MM.1S (cell line): ENCODE measurements around the gene DCHS2.
"Not testable (repeated sequence)": the region's sequence is repeated elsewhere in the genome, so short reads cannot be mapped to it uniquely, and the experiment has no call there.

Experiments
- DNase-seq: peaks from one replicate; pipeline ENCODE4 v3.0.0-alpha.2; 2015
- H2AFZ ChIP-seq: fragments of 300-600 bp; sonication (generic); 2 replicates; pipeline ENCODE4 v1.6.0; 2016; ENCODE audit warnings: antibody characterized with exemption, low read length
- H3F3A ChIP-seq: fragments of 300-600 bp; sonication (generic); 2 replicates; pipeline ENCODE4 v1.6.1; 2016; ENCODE audit warnings: mild to moderate bottlenecking, antibody characterized with exemption, low read length, moderate library complexity, mixed read lengths; ENCODE audit not compliant: insufficient read depth
- H3K27ac ChIP-seq: fragments of 300-600 bp; sonication (generic); 2 replicates; pipeline ENCODE4 v1.5.1; 2016; ENCODE audit warnings: mild to moderate bottlenecking, low read length
- H3K27me3 ChIP-seq: fragments of 300-600 bp; sonication (generic); replicated peaks from 2 replicates; pipeline ENCODE4 v1.6.0; 2016; ENCODE audit warnings: low read length; ENCODE audit not compliant: insufficient read depth
- H3K36me3 ChIP-seq: fragments of 300-600 bp; sonication (generic); replicated peaks from 2 replicates; pipeline ENCODE4 v1.6.1; 2016; ENCODE audit warnings: mild to moderate bottlenecking, low read length, mixed read lengths; ENCODE audit not compliant: insufficient read depth
- H3K4me1 ChIP-seq: fragments of 300-600 bp; sonication (generic); 2 replicates; pipeline ENCODE4 v1.6.1; 2016; ENCODE audit warnings: low read length, mixed read lengths
- H3K4me2 ChIP-seq: fragments of 300-600 bp; sonication (generic); 2 replicates; pipeline ENCODE4 v1.6.0; 2016; ENCODE audit warnings: low read depth, low read length
- H3K4me3 ChIP-seq: fragments of 300-600 bp; sonication (generic); 2 replicates; pipeline ENCODE4 v1.5.1; 2016; ENCODE audit warnings: low read length, mixed read lengths
- H3K79me2 ChIP-seq: fragments of 300-600 bp; sonication (generic); 2 replicates; pipeline ENCODE4 v1.6.1; 2016; ENCODE audit warnings: mixed run types, low read length, mixed read lengths
- H3K9ac ChIP-seq: fragments of 300-600 bp; sonication (generic); 2 replicates; pipeline ENCODE4 v1.6.1; 2016; ENCODE audit warnings: low read length, mixed read lengths
- H3K9me2 ChIP-seq: fragments of 300-600 bp; sonication (generic); replicated peaks from 2 replicates; pipeline ENCODE4 v1.6.1; 2016; ENCODE audit warnings: mild to moderate bottlenecking, low read length, mixed read lengths; ENCODE audit not compliant: insufficient read depth
- H3K9me3 ChIP-seq: fragments of 300-600 bp; sonication (generic); replicated peaks from 2 replicates; pipeline ENCODE4 v1.6.1; 2016; ENCODE audit warnings: mild to moderate bottlenecking, low read length, mixed read lengths; ENCODE audit not compliant: insufficient read depth
- H4K20me1 ChIP-seq: fragments of 300-600 bp; sonication (generic); 2 replicates; pipeline ENCODE4 v1.6.1; 2016; ENCODE audit warnings: mild to moderate bottlenecking, low read length, moderate library complexity, mixed read lengths; ENCODE audit not compliant: insufficient read depth
- EZH2 ChIP-seq: fragments of 300-600 bp; sonication (generic); optimal IDR thresholded peaks from 2 replicates; pipeline ENCODE3; 2017; ENCODE audit warnings: low read depth, mild to moderate bottlenecking, antibody characterized with exemption, low read length, mixed read lengths
- EZH2phosphoT487 ChIP-seq: fragments of 300-600 bp; sonication (generic); IDR thresholded peaks from 2 replicates; pipeline ENCODE4 v1.6.1; 2018; ENCODE audit warnings: antibody characterized with exemption, low read length
- TF ChIP-seq, protein P1 (sequence below): fragments of 300-600 bp; sonication (generic); IDR thresholded peaks from 2 replicates; pipeline ENCODE4 v1.5.1; 2016; ENCODE audit warnings: antibody characterized with exemption, low read length, mixed read lengths

DCHS2 gene

DNA sequence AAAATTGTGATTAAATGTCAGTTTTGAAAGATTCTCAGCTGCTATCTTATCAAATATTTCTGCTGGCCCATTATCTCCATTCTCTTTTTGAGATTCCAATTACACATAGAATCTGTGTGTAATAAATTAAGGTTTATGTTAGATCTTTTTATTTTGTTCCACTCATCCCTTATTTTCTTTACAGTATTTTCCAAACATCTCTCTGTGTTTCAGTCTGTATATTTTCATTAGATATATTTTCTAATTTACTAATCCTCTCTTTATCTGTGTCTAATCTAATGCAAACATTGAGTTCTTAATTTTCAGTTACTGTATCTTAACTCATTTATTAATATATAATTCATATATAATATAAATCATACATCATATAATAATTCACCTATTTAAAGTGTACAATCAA, 268.7 kb downstream of the DCHS2 start:
- no peak overlapping the region for H2AFZ ChIP-seq
- no peak overlapping the region for H3K4me2 ChIP-seq
- DNase-seq = no peak
- no peaks in the 10 kb centered on the region for H3K9me3 ChIP-seq
- H3K9me2 ChIP-seq = no peaks in the 10 kb centered on the region
- H3K79me2 ChIP-seq = no peaks in the 10 kb centered on the region
- H3K4me1 ChIP-seq = no peaks in the 10 kb centered on the region
- H4K20me1 ChIP-seq = no peaks in the 10 kb centered on the region
- H3K27me3 ChIP-seq = no peaks in the 10 kb centered on the region; the same call in 1 of the 2 replicates
- no peak overlapping the region for H3K27ac ChIP-seq
- TF ChIP-seq, protein P1, sequence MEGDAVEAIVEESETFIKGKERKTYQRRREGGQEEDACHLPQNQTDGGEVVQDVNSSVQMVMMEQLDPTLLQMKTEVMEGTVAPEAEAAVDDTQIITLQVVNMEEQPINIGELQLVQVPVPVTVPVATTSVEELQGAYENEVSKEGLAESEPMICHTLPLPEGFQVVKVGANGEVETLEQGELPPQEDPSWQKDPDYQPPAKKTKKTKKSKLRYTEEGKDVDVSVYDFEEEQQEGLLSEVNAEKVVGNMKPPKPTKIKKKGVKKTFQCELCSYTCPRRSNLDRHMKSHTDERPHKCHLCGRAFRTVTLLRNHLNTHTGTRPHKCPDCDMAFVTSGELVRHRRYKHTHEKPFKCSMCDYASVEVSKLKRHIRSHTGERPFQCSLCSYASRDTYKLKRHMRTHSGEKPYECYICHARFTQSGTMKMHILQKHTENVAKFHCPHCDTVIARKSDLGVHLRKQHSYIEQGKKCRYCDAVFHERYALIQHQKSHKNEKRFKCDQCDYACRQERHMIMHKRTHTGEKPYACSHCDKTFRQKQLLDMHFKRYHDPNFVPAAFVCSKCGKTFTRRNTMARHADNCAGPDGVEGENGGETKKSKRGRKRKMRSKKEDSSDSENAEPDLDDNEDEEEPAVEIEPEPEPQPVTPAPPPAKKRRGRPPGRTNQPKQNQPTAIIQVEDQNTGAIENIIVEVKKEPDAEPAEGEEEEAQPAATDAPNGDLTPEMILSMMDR = no peak
- no peak for TF ChIP-seq EZH2
- TF ChIP-seq EZH2phosphoT487 = no peak
- no peak overlapping the region for H3K4me3 ChIP-seq
- H3K9ac ChIP-seq = no peak overlapping the region
- no peaks in the 10 kb centered on the region for H3K36me3 ChIP-seq
- no peaks in the 10 kb centered on the region for H3F3A ChIP-seq

DNA sequence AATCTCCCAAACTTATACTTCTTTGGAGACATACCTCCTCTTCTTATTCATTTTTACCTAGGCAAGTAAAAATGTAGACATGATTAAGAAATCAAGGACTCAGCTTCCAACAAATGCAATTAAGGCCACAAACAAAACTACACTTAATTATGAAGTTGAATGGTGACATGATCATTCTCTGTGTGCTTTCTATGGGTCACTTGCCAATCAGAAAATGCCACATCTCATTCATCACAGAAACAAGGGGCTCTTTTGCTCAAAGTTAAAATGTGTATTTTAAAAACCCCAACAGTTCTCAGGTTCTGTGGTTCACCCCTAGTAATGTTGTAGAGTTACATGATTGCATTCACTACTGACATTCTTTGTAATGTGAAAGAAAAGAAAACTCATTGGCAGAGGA, 273.5 kb downstream of the DCHS2 start:
- no peak overlapping the region for H3K4me3 ChIP-seq
- no peaks in the 10 kb centered on the region for H3K79me2 ChIP-seq
- no peaks in the 10 kb centered on the region for H3K36me3 ChIP-seq
- H3K4me2 ChIP-seq = no peak overlapping the region
- H3K9me2 ChIP-seq = no peaks in the 10 kb centered on the region
- H3K27ac ChIP-seq = no peak overlapping the region
- H3K9me3 ChIP-seq = no peaks in the 10 kb centered on the region
- no peaks in the 10 kb centered on the region for H3K27me3 ChIP-seq
- no peaks in the 10 kb centered on the region for H3K4me1 ChIP-seq
- TF ChIP-seq EZH2phosphoT487 (no peak), EZH2 (no peak)
- TF ChIP-seq, protein P1 = no peak
- DNase-seq = no peak
- no peaks in the 10 kb centered on the region for H4K20me1 ChIP-seq
- no peaks in the 10 kb centered on the region for H3F3A ChIP-seq
- no peak overlapping the region for H3K9ac ChIP-seq
- no peak overlapping the region for H2AFZ ChIP-seq

DNA sequence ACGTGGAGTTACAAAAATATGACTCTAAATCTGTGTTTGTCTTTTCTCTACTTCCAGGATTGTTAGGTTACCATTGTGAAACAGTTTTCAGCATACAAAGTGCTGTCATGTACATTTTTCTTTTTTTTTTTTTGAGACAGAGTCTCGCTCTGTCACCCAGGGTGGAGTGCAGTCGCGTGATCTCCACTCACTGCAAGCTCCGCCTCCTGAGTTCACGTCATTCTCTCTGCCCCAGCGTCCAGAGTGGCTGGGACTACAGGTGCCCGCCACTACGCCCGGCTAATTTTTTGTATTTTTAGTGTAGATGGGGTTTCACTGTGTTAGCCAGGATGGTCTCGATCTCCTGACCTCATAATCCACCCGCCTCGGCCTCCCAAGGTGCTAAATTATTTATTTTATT, 274.2 kb downstream of the DCHS2 start:
- not testable (repeated sequence) for H3K27me3 ChIP-seq, H3F3A ChIP-seq, H3K79me2 ChIP-seq, H3K9me2 ChIP-seq, H3K4me2 ChIP-seq, H3K4me3 ChIP-seq, H3K27ac ChIP-seq, H3K36me3 ChIP-seq, DNase-seq, H2AFZ ChIP-seq, H3K9ac ChIP-seq, H3K4me1 ChIP-seq, H3K9me3 ChIP-seq, H4K20me1 ChIP-seq

DNA sequence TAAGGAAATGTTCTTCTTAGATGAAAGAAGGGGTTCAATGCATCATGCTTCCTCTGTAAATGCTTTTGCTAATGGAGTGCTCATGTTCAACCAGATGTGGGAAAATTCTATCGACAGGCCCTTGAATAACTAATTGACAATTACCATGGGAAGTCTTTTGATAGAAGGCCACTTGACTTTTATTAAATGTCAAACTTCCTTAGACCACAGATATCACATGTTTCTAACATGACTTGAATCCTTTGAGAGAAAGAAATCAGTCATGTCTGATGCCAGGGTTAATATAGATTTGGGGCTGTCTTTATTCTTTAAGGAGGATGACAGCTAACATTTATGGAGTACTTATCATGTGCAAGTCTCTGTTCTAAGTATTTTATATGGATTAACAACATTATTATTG, 280.1 kb downstream of the DCHS2 start:
- no peaks in the 10 kb centered on the region for H3K4me1 ChIP-seq
- no peak overlapping the region for H3K9ac ChIP-seq
- H3K9me3 ChIP-seq = no peaks in the 10 kb centered on the region
- H3K27ac ChIP-seq = no peak overlapping the region
- no peaks in the 10 kb centered on the region for H3K9me2 ChIP-seq
- DNase-seq = no peak
- H3K36me3 ChIP-seq = no peaks in the 10 kb centered on the region
- no peak overlapping the region for H3K4me2 ChIP-seq
- H3K4me3 ChIP-seq = no peak overlapping the region
- H3F3A ChIP-seq = no peaks in the 10 kb centered on the region
- TF ChIP-seq EZH2 = no peak
- no peak for TF ChIP-seq EZH2phosphoT487
- TF ChIP-seq, protein P1 = no peak
- H3K27me3 ChIP-seq = 0 out of 2 replicates have a peak, but pooled peaks cover 6% of the 10 kb centered on the region
- H2AFZ ChIP-seq = no peak overlapping the region
- no peaks in the 10 kb centered on the region for H4K20me1 ChIP-seq
- no peaks in the 10 kb centered on the region for H3K79me2 ChIP-seq
